Measurements from ENCODE around the gene KIZ. TPM values are rescaled to one million over a fixed set of nuclear protein-coding genes. Genes with fewer than 3 reads are reported as not detected.
A peak's percentile ranks its signal among the peaks of the same experiment; 100 is the strongest.

Gene KIZ
- total RNA-seq, 6 experiments from 2014 or later: 11.5 to 18.8 (median 14.0) TPM

DNA sequence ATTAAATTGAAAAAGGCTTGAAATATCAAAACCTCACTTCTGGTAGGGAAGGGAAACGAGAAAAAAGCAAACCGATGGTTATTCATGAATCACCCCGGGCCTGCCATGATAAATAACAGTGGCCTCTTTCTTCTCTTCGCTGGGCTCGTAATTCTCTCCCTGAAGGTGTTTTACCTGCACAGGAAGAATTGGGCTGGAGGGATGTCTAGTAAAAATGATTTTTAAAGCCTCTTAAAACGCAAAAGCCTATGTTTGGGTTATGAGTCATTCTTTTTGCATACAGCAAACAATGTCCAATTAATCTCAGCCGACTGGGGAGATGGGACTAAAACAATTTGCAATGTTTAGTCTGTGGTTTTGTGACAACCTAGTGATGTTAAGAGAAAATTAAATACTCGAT, 36.5 kb upstream of the KIZ start:
- DNase-seq: no peak
- Mint-ChIP-seq H3K4me1 (ENCODE audit: low read depth) (peaks cover 6% of the 10 kb centered on the region), H3K9me3 (no peaks in the 10 kb centered on the region), H3K27me3 (ENCODE audit: insufficient read depth) (peaks cover 9% of the 10 kb centered on the region), H3K27ac (no peak overlapping the region), H3K36me3 (ENCODE audit: low read depth) (no peaks in the 10 kb centered on the region), H3K4me3 (no peak overlapping the region)
- TF ChIP-seq, protein P1, sequence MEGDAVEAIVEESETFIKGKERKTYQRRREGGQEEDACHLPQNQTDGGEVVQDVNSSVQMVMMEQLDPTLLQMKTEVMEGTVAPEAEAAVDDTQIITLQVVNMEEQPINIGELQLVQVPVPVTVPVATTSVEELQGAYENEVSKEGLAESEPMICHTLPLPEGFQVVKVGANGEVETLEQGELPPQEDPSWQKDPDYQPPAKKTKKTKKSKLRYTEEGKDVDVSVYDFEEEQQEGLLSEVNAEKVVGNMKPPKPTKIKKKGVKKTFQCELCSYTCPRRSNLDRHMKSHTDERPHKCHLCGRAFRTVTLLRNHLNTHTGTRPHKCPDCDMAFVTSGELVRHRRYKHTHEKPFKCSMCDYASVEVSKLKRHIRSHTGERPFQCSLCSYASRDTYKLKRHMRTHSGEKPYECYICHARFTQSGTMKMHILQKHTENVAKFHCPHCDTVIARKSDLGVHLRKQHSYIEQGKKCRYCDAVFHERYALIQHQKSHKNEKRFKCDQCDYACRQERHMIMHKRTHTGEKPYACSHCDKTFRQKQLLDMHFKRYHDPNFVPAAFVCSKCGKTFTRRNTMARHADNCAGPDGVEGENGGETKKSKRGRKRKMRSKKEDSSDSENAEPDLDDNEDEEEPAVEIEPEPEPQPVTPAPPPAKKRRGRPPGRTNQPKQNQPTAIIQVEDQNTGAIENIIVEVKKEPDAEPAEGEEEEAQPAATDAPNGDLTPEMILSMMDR (IDR thresholded peaks at IDR 0.05): no peak

- H3K27me3 Mint-ChIP-seq (ENCODE audit: insufficient read depth): peaks cover 9% of the 10 kb centered on the region
- TF ChIP-seq, protein P1 (IDR thresholded peaks at IDR 0.05): no peak
- no peak overlapping the region for H3K4me3 Mint-ChIP-seq
- peaks cover 6% of the 10 kb centered on the region for H3K4me1 Mint-ChIP-seq (ENCODE audit: low read depth)
- H3K9me3 Mint-ChIP-seq: no peaks in the 10 kb centered on the region
- no peak for DNase-seq
- no peak overlapping the region for H3K27ac Mint-ChIP-seq
- H3K36me3 Mint-ChIP-seq (ENCODE audit: low read depth): no peaks in the 10 kb centered on the region
Measured at GRCh38 chr20:21090111-21090618, 35.7 kb upstream of the KIZ start.

DNA sequence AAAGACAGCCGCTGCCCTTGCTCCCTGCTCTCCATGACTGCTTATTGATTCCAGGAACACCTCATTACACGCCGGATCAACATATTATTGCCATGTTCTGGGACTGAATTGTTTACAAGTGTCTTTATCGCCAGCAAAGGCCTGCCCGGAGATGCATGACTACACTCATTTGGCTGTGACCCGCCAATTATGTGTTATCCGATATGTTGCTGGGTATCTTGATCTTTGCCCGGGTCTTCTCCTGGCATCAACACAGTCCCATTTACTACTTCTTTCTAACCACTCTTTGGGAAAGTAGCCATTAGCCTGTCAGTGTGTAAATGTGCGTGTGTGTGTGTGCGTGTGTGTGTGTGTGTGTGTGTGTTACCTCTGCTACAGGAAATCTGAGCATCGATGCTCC, 35.2 kb upstream of the KIZ start:
- no peak for DNase-seq
- no peak overlapping the region for H3K4me3 Mint-ChIP-seq
- peaks cover 9% of the 10 kb centered on the region for H3K27me3 Mint-ChIP-seq (ENCODE audit: insufficient read depth)
- no peak overlapping the region for H3K27ac Mint-ChIP-seq
- H3K36me3 Mint-ChIP-seq (ENCODE audit: low read depth): no peaks in the 10 kb centered on the region
- TF ChIP-seq, protein P1 (IDR thresholded peaks at IDR 0.05): no peak
- peaks cover 6% of the 10 kb centered on the region for H3K4me1 Mint-ChIP-seq (ENCODE audit: low read depth)
- no peaks in the 10 kb centered on the region for H3K9me3 Mint-ChIP-seq

DNA sequence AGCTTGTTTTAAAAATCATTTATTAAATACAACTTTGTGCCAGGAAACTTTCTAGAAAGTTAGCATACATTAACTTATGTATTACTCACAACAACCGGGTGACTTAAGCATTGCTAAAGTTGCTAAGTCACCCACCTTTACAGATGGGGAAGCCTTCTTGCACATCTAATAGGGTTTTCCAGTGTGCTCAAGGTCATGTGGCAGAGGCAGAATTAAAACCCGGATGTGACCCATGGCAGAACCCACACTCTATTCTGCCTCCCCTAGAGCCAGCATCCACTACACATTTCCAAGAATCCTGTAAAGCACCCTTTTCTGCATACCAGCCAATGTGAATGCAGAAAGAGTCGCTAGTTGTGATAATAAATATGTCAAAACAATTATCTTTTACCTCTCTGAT, 33.1 kb upstream of the KIZ start:
- H3K36me3 Mint-ChIP-seq (ENCODE audit: low read depth): no peaks in the 10 kb centered on the region
- TF ChIP-seq, protein P1 (IDR thresholded peaks at IDR 0.05): no peak
- H3K27ac Mint-ChIP-seq: no peak overlapping the region
- H3K9me3 Mint-ChIP-seq: no peaks in the 10 kb centered on the region
- peaks cover 14% of the 10 kb centered on the region for H3K27me3 Mint-ChIP-seq (ENCODE audit: insufficient read depth)
- H3K4me3 Mint-ChIP-seq: no peak overlapping the region
- peaks cover 6% of the 10 kb centered on the region for H3K4me1 Mint-ChIP-seq (ENCODE audit: low read depth)
- DNase-seq: no peak

GRCh38 chr20:21096321-21097043, 29.4 kb upstream of the KIZ start:
- peak; percentile 55 for DNase-seq
- H3K27ac Mint-ChIP-seq: no peak overlapping the region
- H3K27me3 Mint-ChIP-seq (ENCODE audit: insufficient read depth): peaks cover 33% of the 10 kb centered on the region
- H3K4me3 Mint-ChIP-seq: peak overlapping the region; percentile 78
- H3K36me3 Mint-ChIP-seq (ENCODE audit: low read depth): no peaks in the 10 kb centered on the region
- H3K4me1 Mint-ChIP-seq (ENCODE audit: low read depth): peaks cover 7% of the 10 kb centered on the region; the same call in 1 of the 2 replicates
- TF ChIP-seq, protein P1 (IDR thresholded peaks at IDR 0.05): no peak
- no peaks in the 10 kb centered on the region; the same call in 1 of the 2 replicates for H3K9me3 Mint-ChIP-seq
